ENCODE data around the gene LONRF2.

The LONRF2 gene

GRCh38 chr2:100244881-100245605 lies 77.3 kb downstream of the LONRF2 start:
- no peak for DNase-seq (ENCODE audit: extremely low read depth, insufficient read length)
- no peak overlapping the region for H3K4me3 ChIP-seq (replicated peaks; ENCODE audit: low read depth, low read length)
- TF ChIP-seq CTCF (IDR thresholded peaks at IDR 0.05; ENCODE audit: insufficient read depth, low read length, poor library complexity, severe bottlenecking): no peak
- H3K36me3 ChIP-seq (ENCODE audit: control insufficient read depth, insufficient read depth, low read length): no peaks in the 10 kb centered on the region
- H3K27me3 ChIP-seq (replicated peaks; ENCODE audit: control insufficient read depth, insufficient read depth, low read length): no peaks in the 10 kb centered on the region

GRCh38 chr2:100243631-100244030 lies 78.7 kb downstream of the LONRF2 start:
- no peak for TF ChIP-seq CTCF (IDR thresholded peaks at IDR 0.05; ENCODE audit: insufficient read depth, low read length, poor library complexity, severe bottlenecking)
- no peak for DNase-seq (ENCODE audit: extremely low read depth, insufficient read length)
- Histone ChIP-seq H3K27me3 (replicated peaks; ENCODE audit: control insufficient read depth, insufficient read depth, low read length) (no peaks in the 10 kb centered on the region), H3K4me3 (replicated peaks; ENCODE audit: low read depth, low read length) (no peak overlapping the region), H3K36me3 (ENCODE audit: control insufficient read depth, insufficient read depth, low read length) (no peaks in the 10 kb centered on the region)

GRCh38 chr2:100242891-100243619 lies 79.2 kb downstream of the LONRF2 start:
- Histone ChIP-seq H3K4me3 (replicated peaks; ENCODE audit: low read depth, low read length) (no peak overlapping the region), H3K36me3 (ENCODE audit: control insufficient read depth, insufficient read depth, low read length) (no peaks in the 10 kb centered on the region), H3K27me3 (replicated peaks; ENCODE audit: control insufficient read depth, insufficient read depth, low read length) (no peaks in the 10 kb centered on the region)
- peak; percentile 89 for TF ChIP-seq CTCF (IDR thresholded peaks at IDR 0.05; ENCODE audit: insufficient read depth, low read length, poor library complexity, severe bottlenecking)
- DNase-seq (ENCODE audit: extremely low read depth, insufficient read length): peak; percentile 69

GRCh38 chr2:100242476-100242875 lies 79.8 kb downstream of the LONRF2 start:
- DNase-seq (ENCODE audit: extremely low read depth, insufficient read length): peak; percentile 66
- Histone ChIP-seq H3K27me3 (replicated peaks; ENCODE audit: control insufficient read depth, insufficient read depth, low read length) (no peaks in the 10 kb centered on the region), H3K4me3 (replicated peaks; ENCODE audit: low read depth, low read length) (no peak overlapping the region), H3K36me3 (ENCODE audit: control insufficient read depth, insufficient read depth, low read length) (no peaks in the 10 kb centered on the region)
- TF ChIP-seq CTCF (IDR thresholded peaks at IDR 0.05; ENCODE audit: insufficient read depth, low read length, poor library complexity, severe bottlenecking): no peak

GRCh38 chr2:100241236-100241635 lies 81.1 kb downstream of the LONRF2 start:
- no peak for TF ChIP-seq CTCF (IDR thresholded peaks at IDR 0.05; ENCODE audit: insufficient read depth, low read length, poor library complexity, severe bottlenecking)
- H3K4me3 ChIP-seq (replicated peaks; ENCODE audit: low read depth, low read length): no peak overlapping the region
- H3K27me3 ChIP-seq (replicated peaks; ENCODE audit: control insufficient read depth, insufficient read depth, low read length): no peaks in the 10 kb centered on the region
- no peak for DNase-seq (ENCODE audit: extremely low read depth, insufficient read length)
- no peaks in the 10 kb centered on the region for H3K36me3 ChIP-seq (ENCODE audit: control insufficient read depth, insufficient read depth, low read length)

All from GM06990 (cell line).